ENCODE measurements around the gene ACER2. TPM values are rescaled to one million over a fixed set of nuclear protein-coding genes. Genes with fewer than 3 reads are reported as not detected.

Gene ACER2
- total RNA-seq: 7.5 and 10.9 TPM in 2 replicates

DNA sequence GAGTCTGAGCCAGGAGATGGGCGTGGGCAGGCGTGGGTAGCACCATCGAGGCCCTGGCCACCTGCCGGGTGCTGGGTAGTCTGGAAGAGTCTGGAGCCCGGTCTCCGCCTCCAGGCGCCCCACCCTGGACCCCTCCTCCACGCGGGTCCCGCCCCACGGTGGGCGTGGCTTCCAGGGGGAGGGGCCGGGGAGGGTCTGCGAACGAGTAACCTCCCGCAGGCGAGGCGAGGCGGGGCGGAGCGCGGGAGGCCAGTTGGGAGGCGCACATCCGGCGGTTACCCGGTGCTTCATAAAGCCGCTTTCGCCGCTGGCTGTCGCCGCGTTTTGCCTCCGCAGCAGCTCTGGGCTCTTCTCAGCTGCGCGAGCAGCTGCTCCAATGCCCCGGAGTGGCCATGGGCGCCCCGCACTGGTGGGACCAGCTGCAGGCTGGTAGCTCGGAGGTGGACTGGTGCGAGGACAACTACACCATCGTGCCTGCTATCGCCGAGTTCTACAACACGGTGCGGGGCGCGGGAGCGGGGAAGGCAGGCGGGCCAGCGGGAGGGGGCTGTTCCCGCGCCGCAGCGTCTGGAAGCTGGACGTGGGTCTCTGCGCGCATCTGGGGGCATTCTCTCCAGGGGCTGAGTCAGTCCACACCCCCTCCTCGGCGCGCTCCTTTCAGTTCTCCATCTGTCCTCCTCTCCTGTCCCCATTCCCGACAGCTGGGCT lies at the start of gene ACER2:
ACER2 (plus strand) TSS at position 317 of the 708 bp plus-strand sequence; CDS start at position 393, 76 bp downstream.

Other genes starting within 250 kb of the ACER2 start
- 66.7 and 71.8 TPM in 2 replicates for gene DENND4C, start 178.3 kb upstream of the ACER2 start, total RNA-seq
- gene RPS6, start 28.8 kb upstream of the ACER2 start, total RNA-seq: 1,131 and 2,035 TPM in 2 replicates